A172 (cell line): ENCODE measurements around the gene ADAMTS9. TPM values are rescaled to one million over a fixed set of nuclear protein-coding genes. Genes with fewer than 3 reads are reported as not detected.

Experiments used
- DNase-seq: peaks from one replicate; pipeline ENCODE4 v3.0.0-alpha.2; 2015; ENCODE audit warnings: low spot score
- total RNA-seq: library from RNA; depleted of rRNA; stranded (reverse); fragments of >200 nt; shearing (Covaris generic); gene quantifications from 2 replicates; pipeline ENCODE4 v1.2.3, GENCODE V29; 2014

Gene ADAMTS9
- total RNA-seq, 1 experiment from 2014 or later = 0.90 TPM

GRCh38 chr3:64654013-64654412 lies 33.8 kb downstream of the ADAMTS9 start:
- DNase-seq = no peak

DNA sequence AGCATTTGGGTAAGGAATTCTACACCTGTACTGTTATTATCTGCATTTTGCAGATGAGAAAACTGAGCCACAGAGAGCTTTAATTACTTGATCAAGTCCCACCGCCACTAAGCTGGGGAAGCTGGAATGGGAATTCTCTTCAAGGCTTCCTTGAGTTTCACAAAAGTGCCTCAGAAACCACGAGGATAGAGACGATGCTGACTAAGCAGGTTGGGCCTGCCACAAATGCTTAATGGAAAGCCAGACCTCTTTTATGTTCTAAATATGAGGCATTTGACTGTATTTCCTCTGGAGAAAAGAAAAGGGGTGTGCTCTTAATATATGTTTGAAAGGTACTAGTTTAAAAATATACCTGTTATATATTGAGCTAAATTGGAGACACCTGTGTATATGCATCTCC lies 34.7 kb downstream of the ADAMTS9 start:
- DNase-seq = no peak

DNA sequence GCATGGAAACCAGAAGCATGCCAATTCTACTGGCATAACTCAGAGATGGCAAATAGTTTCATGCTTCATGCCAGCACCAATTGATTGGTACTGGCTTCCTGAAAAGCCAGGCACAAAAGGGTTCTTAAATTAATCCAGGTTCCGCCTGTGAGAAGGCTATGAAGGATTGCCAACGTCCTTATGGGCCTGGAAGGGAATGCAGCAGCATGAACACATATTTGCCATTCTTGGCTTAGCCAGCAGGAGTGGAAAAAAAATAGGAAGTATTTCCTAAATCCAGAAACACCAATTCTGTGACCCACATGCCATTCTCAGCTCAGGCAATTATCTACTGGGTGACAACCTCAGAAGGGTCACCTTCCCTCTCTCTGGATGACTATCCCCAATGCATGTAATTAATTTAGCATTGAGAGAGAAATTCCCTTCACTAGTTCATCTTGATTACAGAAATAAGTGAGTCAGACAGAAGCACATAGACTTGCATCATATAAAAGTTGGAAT lies 36.0 kb downstream of the ADAMTS9 start:
- DNase-seq = no peak

GRCh38 chr3:64651303-64651702 lies 36.5 kb downstream of the ADAMTS9 start:
- DNase-seq = no peak

- DNase-seq = peak; percentile 6
Measured at GRCh38 chr3:64650715-64651114, 37.1 kb downstream of the ADAMTS9 start.

DNA sequence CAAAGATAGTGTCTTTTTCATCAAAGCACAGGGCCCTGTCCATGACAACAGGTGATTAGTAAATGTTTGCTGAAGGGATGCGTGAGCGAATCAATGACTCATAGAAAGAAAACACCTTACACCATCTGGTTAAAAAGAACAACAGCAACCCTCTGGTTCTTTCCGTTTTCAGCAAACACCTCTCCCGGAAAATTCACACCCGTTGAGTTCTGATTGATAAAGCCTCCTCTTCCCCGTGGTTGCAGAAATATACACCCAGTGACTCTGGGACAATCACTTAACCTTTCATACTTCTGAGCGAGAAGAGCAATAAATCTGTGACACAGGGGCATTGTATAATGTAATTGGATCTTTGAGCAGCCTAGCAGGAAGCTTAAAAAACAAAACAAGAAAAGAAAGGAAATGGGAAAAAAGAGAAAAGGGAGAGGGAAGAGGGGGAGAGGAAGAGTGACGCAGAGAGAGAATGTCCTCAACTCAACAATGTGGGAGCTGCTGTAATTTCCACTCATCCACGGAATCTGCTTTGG lies 37.6 kb downstream of the ADAMTS9 start:
- DNase-seq = no peak

- DNase-seq = no peak
Measured at GRCh38 chr3:64648927-64649906, 38.6 kb downstream of the ADAMTS9 start.

- DNase-seq = no peak
Measured at GRCh38 chr3:64647825-64648224, 40.0 kb downstream of the ADAMTS9 start.

GRCh38 chr3:64645243-64645642 lies 42.6 kb downstream of the ADAMTS9 start:
- no peak for DNase-seq

DNA sequence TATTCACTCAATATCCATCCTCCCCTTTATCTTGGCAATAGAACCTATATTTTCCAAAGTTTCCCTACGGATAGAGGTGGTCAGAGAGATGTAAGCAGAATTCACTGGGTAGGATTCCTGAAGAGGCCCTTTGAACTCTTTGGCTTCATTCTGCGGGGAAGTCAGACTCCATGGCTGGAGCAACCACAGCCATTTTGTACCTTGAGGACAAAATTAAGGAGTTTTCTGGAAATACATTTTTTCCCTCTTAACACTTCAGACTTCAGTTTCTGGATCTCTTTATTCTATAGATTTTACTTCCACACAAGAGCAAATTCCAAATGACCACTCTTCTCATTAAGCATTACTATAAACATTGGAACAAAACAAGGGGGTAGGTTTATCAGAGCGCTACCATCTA lies 43.3 kb downstream of the ADAMTS9 start:
- DNase-seq = no peak

- no peak for DNase-seq
Measured at GRCh38 chr3:64642327-64643151, 45.3 kb downstream of the ADAMTS9 start.

GRCh38 chr3:64638981-64639481 lies 48.8 kb downstream of the ADAMTS9 start:
- DNase-seq = no peak

DNA sequence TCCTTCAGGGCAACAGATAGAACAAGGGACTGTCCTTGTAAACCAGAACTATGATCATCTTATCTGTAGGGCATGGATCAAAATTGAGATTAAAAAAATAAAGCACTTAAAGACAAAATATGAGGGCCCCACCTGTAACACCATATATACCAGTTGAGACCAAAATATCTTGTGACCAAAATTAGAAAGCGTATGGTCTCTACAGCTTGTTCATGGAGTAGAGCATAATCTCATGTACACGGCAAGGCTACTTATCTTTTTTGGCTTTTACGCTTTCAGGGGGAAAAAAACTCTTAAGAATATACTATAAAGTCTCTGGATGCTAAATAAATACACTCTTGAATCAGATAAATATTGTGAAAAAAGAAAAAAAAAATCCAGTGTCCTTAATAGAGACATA lies 49.3 kb downstream of the ADAMTS9 start:
- DNase-seq = no peak

- no peak for DNase-seq
Measured at GRCh38 chr3:64634417-64634816, 53.4 kb downstream of the ADAMTS9 start.

DNA sequence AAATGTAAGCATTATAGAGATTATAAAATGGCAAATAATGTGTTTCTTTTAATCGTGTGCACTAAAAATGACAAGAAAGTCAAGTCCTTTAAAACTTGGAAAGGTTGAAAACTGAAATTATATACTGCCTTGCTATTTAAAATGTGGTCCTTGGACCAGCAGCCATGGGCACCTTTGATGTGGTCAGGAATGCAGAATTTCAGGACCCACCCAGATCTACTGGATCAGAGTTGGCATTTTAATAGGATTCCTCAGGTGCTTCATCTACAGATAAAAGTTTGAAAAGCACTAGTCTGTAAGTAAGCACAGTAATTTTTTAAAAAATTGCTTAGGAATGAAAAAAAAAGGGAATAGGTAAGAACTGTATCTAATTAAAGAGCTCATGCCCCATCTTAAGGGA lies 55.8 kb downstream of the ADAMTS9 start:
- DNase-seq = no peak

GRCh38 chr3:64627471-64628321 lies 60.1 kb downstream of the ADAMTS9 start:
- no peak for DNase-seq

DNA sequence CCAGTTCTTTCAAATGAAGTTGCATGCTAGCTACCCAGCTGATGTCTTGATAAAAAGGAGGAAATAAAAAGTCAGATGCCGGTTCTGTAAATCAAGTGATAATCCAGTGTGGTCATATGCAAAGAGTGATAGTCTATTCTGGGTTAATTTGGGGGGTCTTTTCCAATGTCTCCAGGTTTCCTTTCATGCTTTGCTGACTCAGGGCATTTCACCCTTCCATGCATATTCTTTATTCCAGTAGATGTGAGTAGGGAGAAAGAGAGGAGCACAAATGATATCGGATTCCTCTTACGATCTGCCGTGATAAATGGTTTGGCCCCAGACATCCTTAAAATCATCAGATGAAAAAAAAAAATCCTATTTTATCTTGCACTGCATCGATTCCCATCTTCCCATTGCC lies 60.8 kb downstream of the ADAMTS9 start:
- DNase-seq = no peak

DNA sequence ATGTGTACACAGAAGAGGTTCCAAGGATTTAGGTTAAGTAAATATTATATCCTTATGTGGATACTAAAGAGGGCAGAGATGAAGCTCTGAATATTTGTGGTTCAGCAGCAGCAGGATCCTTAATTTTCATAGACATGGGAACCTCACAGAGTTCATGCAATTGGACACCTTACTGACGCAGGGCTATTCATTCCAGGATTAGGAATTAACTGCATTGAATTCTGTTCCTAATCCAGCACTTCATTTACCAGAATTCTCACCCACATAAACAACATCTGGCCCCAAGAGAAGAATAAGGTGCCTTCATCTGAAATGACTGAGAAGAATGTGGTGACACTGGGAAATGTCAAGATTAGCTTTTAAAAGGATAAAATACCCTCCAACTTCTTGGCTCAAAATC lies 62.4 kb downstream of the ADAMTS9 start:
- no peak for DNase-seq

- DNase-seq = no peak
Measured at GRCh38 chr3:64623125-64623524, 64.7 kb downstream of the ADAMTS9 start.

- DNase-seq = no peak
Measured at GRCh38 chr3:64621726-64622395, 65.9 kb downstream of the ADAMTS9 start.

DNA sequence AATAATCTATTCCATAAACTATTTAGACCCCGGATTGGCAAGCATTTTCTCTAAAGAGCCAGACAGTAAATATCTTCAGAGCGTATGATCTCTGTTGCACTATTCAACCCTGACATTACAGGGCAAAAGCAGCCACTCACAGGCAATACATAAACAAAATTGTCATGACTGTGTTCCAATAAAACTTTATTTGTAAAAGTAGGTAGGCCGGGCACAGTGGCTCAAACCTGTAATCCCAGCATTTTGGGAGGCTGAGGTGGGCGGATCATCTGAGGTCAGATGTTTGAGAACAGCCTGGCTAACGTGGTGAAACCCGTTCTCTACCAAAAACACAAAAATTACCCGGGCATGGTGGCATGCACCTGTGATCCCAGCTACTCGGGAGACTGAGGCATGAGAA lies 66.5 kb downstream of the ADAMTS9 start:
- DNase-seq = no peak
